Endodermal cell (in vitro differentiated cells): Measurements from ENCODE around the gene PIGW. TPM values are rescaled to one million over a fixed set of nuclear protein-coding genes. Genes with fewer than 3 reads are reported as not detected.

Source experiments
- DNase-seq: peaks from one replicate; pipeline ENCODE4 v3.0.0-alpha.2; 2017
- H3K27ac ChIP-seq: 2 replicates; pipeline ENCODE4 v1.5.1; 2013; ENCODE audit warnings: mild to moderate bottlenecking, low read depth, low read length, moderate library complexity
- H3K27me3 ChIP-seq: 2 replicates; pipeline ENCODE4 v1.6.1; 2013; ENCODE audit warnings: mild to moderate bottlenecking, low read length, moderate library complexity; ENCODE audit not compliant: insufficient read depth, control insufficient read depth, poor library complexity, severe bottlenecking
- H3K36me3 ChIP-seq: 2 replicates; pipeline ENCODE4 v1.7.0; 2013; ENCODE audit warnings: mild to moderate bottlenecking, low read length, moderate library complexity; ENCODE audit not compliant: control insufficient read depth, insufficient read depth
- H3K4me1 ChIP-seq: one replicate; pipeline ENCODE4 v1.7.0; 2013; ENCODE audit warnings: low read length; ENCODE audit not compliant: control insufficient read depth, insufficient read depth
- H3K4me3 ChIP-seq: 2 replicates; pipeline ENCODE4 v1.5.1; 2013; ENCODE audit warnings: mild to moderate bottlenecking, low read length, moderate library complexity
- H3K9ac ChIP-seq: 2 replicates; pipeline ENCODE4 v1.6.1; 2013; ENCODE audit warnings: mild to moderate bottlenecking, low read length, moderate library complexity; ENCODE audit not compliant: poor library complexity, severe bottlenecking; ENCODE audit errors: extremely low read depth
- H3K9me3 ChIP-seq: 2 replicates; pipeline ENCODE4 v1.6.1; 2013; ENCODE audit warnings: mild to moderate bottlenecking, low read length, moderate library complexity; ENCODE audit not compliant: control insufficient read depth
- H3K27ac Mint-ChIP-seq: 2 replicates; pipeline ENCODE4 v1.8.0; 2020; ENCODE audit warnings: mixed read lengths
- H3K27me3 Mint-ChIP-seq: 2 replicates; pipeline ENCODE4 v1.8.0; 2021; ENCODE audit warnings: mild to moderate bottlenecking, mixed read lengths; ENCODE audit not compliant: insufficient read depth
- H3K36me3 Mint-ChIP-seq: 2 replicates; pipeline ENCODE4 v1.8.0; 2020; ENCODE audit warnings: low read depth, mixed read lengths
- H3K4me1 Mint-ChIP-seq: 2 replicates; pipeline ENCODE4 v1.8.0; 2020; ENCODE audit warnings: mixed read lengths
- H3K4me3 Mint-ChIP-seq: 2 replicates; pipeline ENCODE4 v1.8.0; 2020; ENCODE audit warnings: mild to moderate bottlenecking, moderate library complexity, mixed read lengths
- H3K9me3 Mint-ChIP-seq: 2 replicates; pipeline ENCODE4 v1.8.0; 2020; ENCODE audit warnings: mild to moderate bottlenecking, mixed read lengths
- CTCF ChIP-seq: fragments of 200-600 bp; sonication (generic); conservative IDR thresholded peaks from 2 replicates; pipeline ENCODE4 v1.5.0; 2021; ENCODE audit warnings: antibody characterized with exemption, mild to moderate bottlenecking
- WGBS, 2 experiments: methylation state at CpG; one replicate each; pipeline versions ENCODE4 v1.1.5 to v1.1.7; 2013; ENCODE audit warnings: missing lambda C conversion rate in 2 of 2, mixed read lengths in 1 of 2; ENCODE audit not compliant: insufficient coverage in 1 of 2, insufficient read length in 1 of 2; 5-methylcytosine and 5-hydroxymethylcytosine counted together
- total RNA-seq, 2 donors: library from RNA; stranded (reverse); fragmentation: NEBNext Ultra II Directional in 1 of 2; extraction: Animal tissue kit (Norgen Biotek cat#: 25700) in 1 of 2; gene quantifications; 2 replicates in 1 of 2; 3 replicates in 1 of 2; pipeline ENCODE4 v1.2.1, GENCODE V29; 2021

Gene PIGW
- total RNA-seq, 2 donors from 2014 or later: 10.8 to 16.6 TPM

DNA sequence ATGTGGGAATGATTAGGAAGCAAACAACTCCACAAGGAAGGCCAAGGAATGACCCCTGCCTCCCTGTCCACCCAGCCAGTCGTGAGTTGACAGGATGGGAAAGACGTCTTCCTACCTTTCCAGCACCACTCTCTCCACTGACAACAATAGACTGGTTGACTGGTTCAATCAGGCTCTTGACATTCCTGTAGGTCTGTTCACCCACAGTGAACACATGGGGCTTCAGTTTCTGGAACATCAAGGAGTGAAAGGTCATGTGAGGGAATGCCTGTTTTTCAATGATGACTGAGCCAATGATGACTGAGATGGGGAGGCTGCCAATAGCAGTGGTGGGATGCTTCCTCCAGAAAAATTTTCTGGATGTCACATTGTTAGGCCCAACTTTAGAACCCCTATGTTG lies 9.7 kb upstream of the PIGW start:
- Mint-ChIP-seq H3K4me3 (no peak overlapping the region), H3K27ac (no peak overlapping the region), H3K36me3 (peaks cover 63% of the 10 kb centered on the region), H3K4me1 (no peaks in the 10 kb centered on the region), H3K9me3 (no peaks in the 10 kb centered on the region), H3K27me3 (no peaks in the 10 kb centered on the region)
- H3K36me3 ChIP-seq: peaks cover 91% of the 10 kb centered on the region
- H3K27ac ChIP-seq: no peak overlapping the region
- no peak overlapping the region for H3K4me3 ChIP-seq
- H3K4me1 ChIP-seq: no peaks in the 10 kb centered on the region
- TF ChIP-seq CTCF: no peak
- 100% methylated on average over 2 of the region's 2 CpGs for WGBS, 2 experiments
- H3K27me3 ChIP-seq: no peaks in the 10 kb centered on the region
- H3K9ac ChIP-seq: no peak overlapping the region
- H3K9me3 ChIP-seq: no peaks in the 10 kb centered on the region
- no peak for DNase-seq

DNA sequence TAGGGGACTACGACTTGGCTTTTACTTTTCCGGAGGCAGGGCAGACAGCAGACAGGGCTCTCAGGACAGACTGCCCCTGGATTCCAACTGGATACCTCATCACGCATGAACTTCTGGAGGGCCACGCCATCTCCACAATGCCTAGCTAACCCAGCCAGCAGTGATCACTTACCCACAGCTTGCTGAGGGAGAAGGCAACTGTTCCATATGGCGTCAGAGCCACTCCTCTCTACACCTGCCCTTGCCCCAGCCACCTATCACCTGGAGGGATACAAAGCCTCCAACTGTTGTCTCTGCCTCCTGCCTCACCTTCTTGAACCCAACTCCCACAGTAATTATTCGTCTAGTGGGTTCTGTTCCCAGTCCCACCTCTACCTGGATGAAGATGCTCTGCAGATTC lies 8.9 kb upstream of the PIGW start:
- peaks cover 58% of the 10 kb centered on the region for H3K36me3 Mint-ChIP-seq
- Histone ChIP-seq H3K9ac (no peak overlapping the region), H3K27me3 (no peaks in the 10 kb centered on the region), H3K4me1 (no peaks in the 10 kb centered on the region), H3K9me3 (no peaks in the 10 kb centered on the region), H3K4me3 (no peak overlapping the region), H3K27ac (no peak overlapping the region), H3K36me3 (peaks cover 86% of the 10 kb centered on the region)
- WGBS, 2 experiments: 95 to 100% methylated on average over 6 of the region's 6 CpGs
- no peak for DNase-seq
- no peak for TF ChIP-seq CTCF
- no peak overlapping the region for H3K27ac Mint-ChIP-seq
- H3K4me1 Mint-ChIP-seq: no peaks in the 10 kb centered on the region
- H3K27me3 Mint-ChIP-seq: no peaks in the 10 kb centered on the region
- no peak overlapping the region for H3K4me3 Mint-ChIP-seq
- no peaks in the 10 kb centered on the region for H3K9me3 Mint-ChIP-seq

- H3K27me3 ChIP-seq: no peaks in the 10 kb centered on the region
- Mint-ChIP-seq H3K27ac (no peak overlapping the region), H3K4me3 (no peak overlapping the region), H3K27me3 (no peaks in the 10 kb centered on the region), H3K36me3 (peaks cover 64% of the 10 kb centered on the region), H3K9me3 (no peaks in the 10 kb centered on the region), H3K4me1 (no peaks in the 10 kb centered on the region)
- H3K9ac ChIP-seq: no peak overlapping the region
- H3K36me3 ChIP-seq: peaks cover 91% of the 10 kb centered on the region
- peak; percentile 38 for DNase-seq
- no peak overlapping the region for H3K27ac ChIP-seq
- H3K9me3 ChIP-seq: no peaks in the 10 kb centered on the region
- no peaks in the 10 kb centered on the region for H3K4me1 ChIP-seq
- H3K4me3 ChIP-seq: no peak overlapping the region
- WGBS, 2 experiments: 91 to 93% methylated on average over 7 of the region's 7 CpGs
- TF ChIP-seq CTCF: no peak
These were observed 7.1 kb upstream of the PIGW start for GRCh38 chr17:36527621-36528250.
